22Rv1 (cell line): ENCODE data around the gene LRRC58.
"Not testable (repeated sequence)": the region's sequence is repeated elsewhere in the genome, so short reads cannot be mapped to it uniquely, and the experiment has no call there.

ENCODE experiments used
- H3K27ac ChIP-seq: fragments of 450-650 bp; 2 replicates; pipeline ENCODE4 v1.5.1; 2017
- ZFX ChIP-seq: fragments of 450-650 bp; IDR thresholded peaks from 2 replicates; pipeline ENCODE4 v1.6.1; 2017; ENCODE audit warnings: antibody characterized with exemption, borderline replicate concordance
- TF ChIP-seq, protein P1 (sequence below): fragments of 450-650 bp; IDR thresholded peaks from 2 replicates; pipeline ENCODE4 v1.5.1; 2017; ENCODE audit warnings: mild to moderate bottlenecking

LRRC58 gene

DNA sequence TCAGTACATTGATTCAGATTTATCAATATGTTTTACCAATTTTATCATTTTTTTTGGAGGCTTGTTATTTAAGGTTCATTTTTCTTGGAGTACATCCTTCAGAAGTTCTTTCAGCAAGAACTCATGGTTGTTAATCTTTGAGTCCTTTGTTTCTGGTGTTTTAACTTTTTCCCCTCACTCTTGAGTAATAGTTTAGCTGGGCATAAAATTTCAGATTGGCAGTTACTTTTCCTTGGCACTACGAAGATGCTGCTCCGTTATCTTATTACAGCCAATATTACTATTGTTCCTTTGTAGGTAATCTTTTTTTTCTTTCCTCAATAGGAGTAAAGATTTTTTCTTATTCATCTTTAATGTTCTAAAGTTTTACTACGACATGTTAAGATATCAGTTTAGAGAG is 9.8 kb downstream of the LRRC58 start:
- H3K27ac ChIP-seq, result no peak overlapping the region
- TF ChIP-seq, protein P1, sequence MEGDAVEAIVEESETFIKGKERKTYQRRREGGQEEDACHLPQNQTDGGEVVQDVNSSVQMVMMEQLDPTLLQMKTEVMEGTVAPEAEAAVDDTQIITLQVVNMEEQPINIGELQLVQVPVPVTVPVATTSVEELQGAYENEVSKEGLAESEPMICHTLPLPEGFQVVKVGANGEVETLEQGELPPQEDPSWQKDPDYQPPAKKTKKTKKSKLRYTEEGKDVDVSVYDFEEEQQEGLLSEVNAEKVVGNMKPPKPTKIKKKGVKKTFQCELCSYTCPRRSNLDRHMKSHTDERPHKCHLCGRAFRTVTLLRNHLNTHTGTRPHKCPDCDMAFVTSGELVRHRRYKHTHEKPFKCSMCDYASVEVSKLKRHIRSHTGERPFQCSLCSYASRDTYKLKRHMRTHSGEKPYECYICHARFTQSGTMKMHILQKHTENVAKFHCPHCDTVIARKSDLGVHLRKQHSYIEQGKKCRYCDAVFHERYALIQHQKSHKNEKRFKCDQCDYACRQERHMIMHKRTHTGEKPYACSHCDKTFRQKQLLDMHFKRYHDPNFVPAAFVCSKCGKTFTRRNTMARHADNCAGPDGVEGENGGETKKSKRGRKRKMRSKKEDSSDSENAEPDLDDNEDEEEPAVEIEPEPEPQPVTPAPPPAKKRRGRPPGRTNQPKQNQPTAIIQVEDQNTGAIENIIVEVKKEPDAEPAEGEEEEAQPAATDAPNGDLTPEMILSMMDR, result no peak
- TF ChIP-seq ZFX, result no peak

DNA sequence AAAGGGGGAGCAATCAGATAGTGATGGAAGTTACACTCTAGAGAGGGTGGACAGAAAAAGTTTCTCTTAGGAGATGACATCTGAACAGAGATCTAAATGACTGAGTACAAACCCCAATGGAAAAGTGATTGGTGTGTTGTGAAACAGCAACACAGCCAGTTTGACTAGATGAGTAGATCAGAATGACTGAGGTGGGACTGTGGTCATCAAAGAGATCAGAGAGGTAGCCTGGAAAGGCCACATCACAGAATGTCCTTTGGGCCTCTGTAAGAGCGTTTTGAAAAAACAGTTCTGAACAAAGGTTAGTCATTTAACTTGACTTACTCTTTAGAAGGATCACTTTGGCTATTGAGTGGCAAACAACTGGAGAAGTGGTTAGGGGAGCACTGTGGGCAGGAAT is 10.6 kb downstream of the LRRC58 start:
- no peak for TF ChIP-seq ZFX
- TF ChIP-seq, protein P1, result no peak

DNA sequence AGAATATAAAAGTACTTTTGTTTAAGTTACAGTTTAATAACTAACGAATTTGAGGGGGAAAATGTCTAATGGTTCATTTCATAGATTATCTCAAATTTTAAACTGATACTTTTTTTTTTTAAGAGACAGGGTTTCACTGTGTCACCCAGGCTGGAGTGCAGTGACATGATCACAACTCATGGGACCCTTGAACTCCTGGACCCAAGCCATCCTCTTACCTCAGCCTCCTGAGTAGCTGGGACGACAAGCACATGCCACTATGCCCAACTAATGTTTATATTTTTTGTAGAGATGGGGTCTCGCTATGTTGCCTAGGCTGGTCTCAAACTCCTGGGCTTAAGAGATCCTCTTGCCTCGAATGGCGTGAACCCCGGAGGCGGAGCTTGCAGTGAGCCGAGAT is 16.5 kb downstream of the LRRC58 start:
- no peak overlapping the region for H3K27ac ChIP-seq
- TF ChIP-seq ZFX, result no peak
- TF ChIP-seq, protein P1, result no peak

More for the DNA sequence above, 10.6 kb downstream of the LRRC58 start:
- H3K27ac ChIP-seq, result no peak overlapping the region

DNA sequence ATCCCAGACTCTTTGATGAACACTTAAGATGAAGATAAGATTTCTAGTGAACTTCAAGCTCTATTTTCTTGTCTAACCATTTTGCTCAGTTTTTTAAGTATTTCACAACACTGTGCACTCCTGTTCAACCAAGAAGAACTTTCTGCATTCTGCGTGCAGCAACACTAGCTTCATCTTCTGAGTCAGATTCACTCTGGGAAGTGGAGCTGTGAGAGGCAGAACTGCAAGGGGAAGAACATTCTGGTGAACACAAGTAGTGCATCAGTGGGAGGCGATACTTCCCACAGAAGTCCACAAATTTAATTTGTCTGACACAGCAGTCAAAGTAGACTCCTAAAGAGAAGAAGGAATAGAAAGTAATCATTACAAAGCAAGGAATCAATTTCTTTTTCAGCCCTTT is 18.1 kb downstream of the LRRC58 start:
- no peak overlapping the region for H3K27ac ChIP-seq
- no peak for TF ChIP-seq ZFX
- TF ChIP-seq, protein P1, result no peak

DNA sequence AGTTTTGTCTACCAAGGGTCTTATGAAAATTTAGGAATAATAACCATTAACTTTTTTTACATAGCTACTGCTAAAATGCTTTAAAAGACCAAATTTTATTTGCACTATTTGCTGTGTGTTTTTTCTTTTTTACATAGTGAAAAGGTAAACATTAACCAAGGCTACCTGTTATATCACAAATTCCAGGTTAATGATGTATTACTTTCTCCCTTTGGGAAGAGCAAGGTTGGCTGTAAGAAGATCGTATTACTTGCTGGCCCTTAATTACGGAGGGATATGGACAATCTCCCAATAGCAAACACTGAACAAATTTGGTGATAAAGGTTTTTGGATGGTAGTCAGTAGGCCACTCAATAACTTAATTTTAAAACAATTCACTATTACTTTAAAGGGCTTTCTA is 22.4 kb downstream of the LRRC58 start:
- TF ChIP-seq, protein P1, result no peak
- TF ChIP-seq ZFX, result no peak
- H3K27ac ChIP-seq, result no peak overlapping the region

DNA sequence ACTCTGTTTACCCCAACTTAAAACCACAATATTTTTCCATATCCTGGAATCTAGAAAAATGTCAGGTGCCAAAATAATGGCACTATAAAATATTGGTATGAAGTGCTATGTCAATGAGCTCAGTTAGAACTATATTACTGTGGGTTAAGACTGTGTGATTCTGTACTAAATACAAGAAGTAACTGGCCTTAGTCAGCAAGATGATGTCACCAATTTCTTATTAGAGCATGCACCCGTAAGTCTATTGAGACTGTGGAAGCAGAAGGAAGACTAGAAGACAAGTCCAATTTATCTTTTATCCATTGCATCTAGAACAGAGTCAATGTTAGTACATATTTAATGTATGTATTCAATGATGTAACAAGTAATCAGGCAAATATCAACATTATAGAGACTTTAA is 25.0 kb downstream of the LRRC58 start:
- TF ChIP-seq ZFX, result no peak
- TF ChIP-seq, protein P1, result no peak
- H3K27ac ChIP-seq, result no peak overlapping the region

DNA sequence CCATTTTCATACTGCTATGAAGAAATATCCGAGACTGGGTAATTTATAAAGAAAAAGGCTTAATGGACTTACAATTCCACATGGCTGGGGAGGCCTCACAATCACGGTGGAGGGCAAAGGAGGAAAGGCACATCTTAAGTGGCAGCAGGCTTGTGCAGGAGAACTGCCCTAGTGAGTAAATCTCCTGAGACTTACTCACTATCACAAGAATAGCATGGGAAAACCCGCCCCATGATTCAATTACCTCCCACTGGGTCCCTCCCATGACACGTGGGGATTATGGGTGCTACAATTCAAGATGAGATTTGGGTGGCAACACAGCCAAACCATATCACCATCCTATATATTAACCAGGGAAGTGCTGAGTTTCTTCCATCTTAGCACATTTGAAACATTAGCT is 25.4 kb downstream of the LRRC58 start:
- H3K27ac ChIP-seq, result not testable (repeated sequence)
